Transverse colon (tissue), 3 donors: ENCODE data around the gene SLC39A8.

ENCODE experiments used
- CTCF ChIP-seq, 5 experiments: fragments of 200-600 bp in 3 of 5; fragments of 450-650 bp in 2 of 5; sonication (generic) in 3 of 5; IDR thresholded peaks; 1 replicate in 2 of 5; 2 replicates in 3 of 5; pipeline ENCODE4 v1.5.1; 2016 to 2017; ENCODE audit warnings: antibody characterized with exemption in 5 of 5, inconsistent platforms in 3 of 5, mild to moderate bottlenecking in 2 of 5, moderate library complexity in 1 of 5
- POLR2A ChIP-seq: fragments of 450-650 bp; IDR thresholded peaks from one replicate; pipeline ENCODE4 v1.6.1; 2016; ENCODE audit warnings: antibody characterized with exemption, mild to moderate bottlenecking, moderate library complexity

- TF ChIP-seq CTCF (IDR thresholded peaks at IDR 0.05) (no peak), POLR2A (no peak)
Observed at GRCh38 chr4:102230194-102230593, 115.1 kb downstream of the SLC39A8 start.
